ENCODE results near the gene NFYB. TPM values are rescaled to one million over a fixed set of nuclear protein-coding genes. Genes with fewer than 3 reads are reported as not detected.

The NFYB gene
- total RNA-seq, 1 donor from 2014 or later = 27.1 TPM

DNA sequence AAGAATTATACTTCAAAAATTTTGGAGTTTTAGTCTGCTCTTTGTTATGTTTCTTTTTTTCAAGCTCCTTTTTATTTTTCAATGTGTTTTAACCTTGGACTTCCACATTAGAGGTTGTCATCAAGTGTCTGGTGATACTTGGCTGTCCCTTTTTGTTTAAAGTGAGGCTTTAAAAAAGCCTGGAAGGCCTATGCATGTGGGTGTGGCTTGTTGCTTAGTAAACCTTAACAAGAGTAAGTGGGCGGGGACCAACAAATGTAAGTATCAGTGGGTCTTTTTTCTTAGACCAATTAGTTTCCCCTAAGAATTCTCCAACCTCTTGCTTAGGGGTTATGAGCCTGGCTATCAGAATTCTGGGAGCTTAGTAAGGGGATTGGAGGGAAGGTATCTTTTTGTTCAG, 47.3 kb downstream of the NFYB start:
- no peak for TF ChIP-seq CTCF (IDR thresholded peaks at IDR 0.05; ENCODE audit: insufficient read depth, low read length, severe bottlenecking)
- Histone ChIP-seq H3K4me3 (ENCODE audit: low read depth, low read length) (no peak overlapping the region), H3K27me3 (ENCODE audit: control insufficient read depth, insufficient read depth, low read length) (no peaks in the 10 kb centered on the region), H3K36me3 (ENCODE audit: control insufficient read depth, insufficient read depth, low read length) (peaks cover 5% of the 10 kb centered on the region)
- peak; percentile 18 for DNase-seq (ENCODE audit: low read depth)
- FAIRE-seq = no peak

GRCh38 chr12:104083769-104084475, 54.1 kb downstream of the NFYB start:
- DNase-seq (ENCODE audit: low read depth) = no peak
- no peak for TF ChIP-seq CTCF (IDR thresholded peaks at IDR 0.05; ENCODE audit: insufficient read depth, low read length, severe bottlenecking)
- H3K27me3 ChIP-seq (ENCODE audit: control insufficient read depth, insufficient read depth, low read length) = no peaks in the 10 kb centered on the region
- no peak overlapping the region for H3K4me3 ChIP-seq (ENCODE audit: low read depth, low read length)
- no peak for FAIRE-seq
- peaks cover 5% of the 10 kb centered on the region for H3K36me3 ChIP-seq (ENCODE audit: control insufficient read depth, insufficient read depth, low read length)

DNA sequence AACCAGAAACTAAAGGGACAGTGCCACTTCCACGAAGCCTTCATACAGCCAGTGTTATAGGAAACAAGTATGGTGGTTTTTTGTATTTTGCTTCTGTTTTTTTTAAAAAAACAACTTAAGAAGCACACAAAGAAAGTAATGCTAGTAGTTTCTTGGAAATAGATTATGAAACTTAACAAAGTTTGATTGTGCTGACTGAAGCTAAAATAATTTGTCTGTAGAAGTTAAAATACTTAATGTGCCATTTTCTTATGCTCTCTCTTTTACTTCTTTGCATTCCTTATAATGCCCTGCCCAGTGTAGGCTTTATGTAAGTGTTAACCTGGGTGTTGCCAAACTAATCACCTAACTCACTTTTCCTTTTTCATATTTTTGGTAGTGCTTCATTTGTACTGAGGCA, 57.2 kb downstream of the NFYB start:
- TF ChIP-seq CTCF (IDR thresholded peaks at IDR 0.05; ENCODE audit: insufficient read depth, low read length, severe bottlenecking) = no peak
- DNase-seq (ENCODE audit: low read depth) = no peak

GRCh38 chr12:104079024-104079423, 59.0 kb downstream of the NFYB start:
- no peak for FAIRE-seq
- Histone ChIP-seq H3K36me3 (ENCODE audit: control insufficient read depth, insufficient read depth, low read length) (no peaks in the 10 kb centered on the region), H3K27me3 (ENCODE audit: control insufficient read depth, insufficient read depth, low read length) (no peaks in the 10 kb centered on the region)

More for the DNA sequence above, 57.2 kb downstream of the NFYB start:
- Histone ChIP-seq H3K36me3 (ENCODE audit: control insufficient read depth, insufficient read depth, low read length) (no peaks in the 10 kb centered on the region), H3K4me3 (ENCODE audit: low read depth, low read length) (no peak overlapping the region), H3K27me3 (ENCODE audit: control insufficient read depth, insufficient read depth, low read length) (no peaks in the 10 kb centered on the region)
- no peak for FAIRE-seq

DNA sequence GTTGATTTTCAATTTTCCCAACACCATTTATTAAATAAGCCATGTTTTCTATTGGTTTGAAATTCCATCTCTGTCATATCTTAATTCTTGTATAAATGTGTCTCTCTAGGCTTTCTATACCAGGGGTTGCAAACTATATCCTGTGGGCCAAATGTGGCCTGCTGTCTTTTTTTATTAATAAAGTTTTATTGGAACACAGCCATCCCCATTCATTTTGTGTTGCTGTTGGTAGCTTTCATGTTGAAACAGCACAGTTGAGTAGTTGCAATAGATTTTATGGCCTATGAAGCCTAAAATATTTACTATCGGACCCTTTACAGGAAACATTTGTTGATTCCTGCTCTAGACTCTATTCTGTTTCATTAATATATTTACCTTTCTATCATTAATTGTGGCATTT, 64.3 kb downstream of the NFYB start:
- TF ChIP-seq CTCF (IDR thresholded peaks at IDR 0.05; ENCODE audit: insufficient read depth, low read length, severe bottlenecking) = no peak
- FAIRE-seq = no peak
- H3K27me3 ChIP-seq (ENCODE audit: control insufficient read depth, insufficient read depth, low read length) = no peaks in the 10 kb centered on the region
- no peaks in the 10 kb centered on the region for H3K36me3 ChIP-seq (ENCODE audit: control insufficient read depth, insufficient read depth, low read length)
- no peak overlapping the region for H3K4me3 ChIP-seq (ENCODE audit: low read depth, low read length)
- DNase-seq (ENCODE audit: low read depth) = no peak

More at GRCh38 chr12:104079024-104079423, 59.0 kb downstream of the NFYB start:
- no peak for TF ChIP-seq CTCF (IDR thresholded peaks at IDR 0.05; ENCODE audit: insufficient read depth, low read length, severe bottlenecking)
- DNase-seq (ENCODE audit: low read depth) = no peak
- H3K4me3 ChIP-seq (ENCODE audit: low read depth, low read length) = no peak overlapping the region

GRCh38 chr12:104072099-104072498, 65.9 kb downstream of the NFYB start:
- FAIRE-seq = no peak
- H3K36me3 ChIP-seq (ENCODE audit: control insufficient read depth, insufficient read depth, low read length) = no peaks in the 10 kb centered on the region
- TF ChIP-seq CTCF (IDR thresholded peaks at IDR 0.05; ENCODE audit: insufficient read depth, low read length, severe bottlenecking) = no peak

More at GRCh38 chr12:104072099-104072498, 65.9 kb downstream of the NFYB start:
- DNase-seq (ENCODE audit: low read depth) = no peak
- H3K4me3 ChIP-seq (ENCODE audit: low read depth, low read length) = no peak overlapping the region
- H3K27me3 ChIP-seq (ENCODE audit: control insufficient read depth, insufficient read depth, low read length) = no peaks in the 10 kb centered on the region

All from bronchial epithelial cell (primary cell).